Measurements from ENCODE around the gene POU2AF1. TPM values are rescaled to one million over a fixed set of nuclear protein-coding genes. Genes with fewer than 3 reads are reported as not detected.

Gene POU2AF1
- total RNA-seq, 4 donors from 2014 or later, result 0.17 TPM; not detected in 2

DNA sequence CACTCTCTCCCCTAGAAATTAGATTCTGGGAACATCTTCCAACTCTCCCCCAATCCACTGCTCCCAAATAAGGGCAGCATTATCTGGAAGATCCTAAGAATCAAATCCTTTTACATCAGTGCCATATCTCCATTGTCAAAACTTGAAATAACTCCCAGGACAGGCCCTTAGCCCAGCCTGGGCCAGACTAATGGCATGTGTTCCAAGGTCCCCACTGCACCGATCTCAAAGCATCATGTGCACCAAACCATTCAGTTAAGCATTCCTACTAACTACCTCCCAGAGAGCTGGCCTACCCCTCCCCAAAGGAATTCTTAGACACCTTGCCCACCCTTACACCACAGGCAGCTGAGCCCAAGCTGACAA, 44.2 kb upstream of the POU2AF1 start:
- 58% methylated on average over 1 of the region's 1 CpG for WGBS

DNA sequence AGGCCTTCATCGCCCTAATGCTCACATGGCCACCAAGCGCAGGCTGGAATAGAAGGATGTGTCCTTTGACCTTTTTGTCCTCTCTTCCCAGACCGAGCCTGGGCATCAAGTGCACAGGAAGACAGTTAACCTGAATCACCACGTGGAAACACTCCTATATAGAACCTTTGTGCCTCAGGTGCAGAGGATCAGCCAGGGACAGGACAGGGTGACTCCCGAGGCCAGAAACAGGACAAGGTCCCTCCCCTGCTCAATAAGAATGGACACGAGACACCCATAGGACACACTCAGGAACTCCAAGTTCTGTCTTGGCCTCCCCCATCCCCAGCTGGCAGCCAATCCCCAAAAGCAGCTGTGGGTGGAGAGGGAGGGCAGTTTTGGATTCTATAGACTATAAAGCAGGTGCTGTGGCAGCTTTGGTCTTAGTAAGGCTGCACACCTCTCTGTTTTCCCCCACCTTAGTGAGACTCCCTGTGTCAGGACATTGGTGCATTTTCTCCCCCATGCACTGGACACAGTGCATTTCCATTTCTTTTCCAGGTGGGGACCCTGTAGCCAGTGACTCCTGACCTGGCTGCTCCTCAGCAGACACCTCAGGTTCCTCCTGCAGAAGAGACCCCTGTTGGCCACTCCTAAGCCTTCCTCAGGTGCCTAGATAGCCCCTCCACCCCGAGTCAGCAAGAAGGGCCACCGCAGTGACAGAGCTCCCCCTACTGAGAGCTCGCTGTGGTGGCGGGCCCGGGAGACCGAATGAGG, 43.6 kb upstream of the POU2AF1 start:
- TF ChIP-seq POLR2A (IDR thresholded peaks at IDR 0.05; ENCODE audit: low read depth) (no peak), EP300 (IDR thresholded peaks at IDR 0.05) (no peak), POLR2AphosphoS5 (IDR thresholded peaks at IDR 0.05) (no peak)
- TF ChIP-seq, protein P1, sequence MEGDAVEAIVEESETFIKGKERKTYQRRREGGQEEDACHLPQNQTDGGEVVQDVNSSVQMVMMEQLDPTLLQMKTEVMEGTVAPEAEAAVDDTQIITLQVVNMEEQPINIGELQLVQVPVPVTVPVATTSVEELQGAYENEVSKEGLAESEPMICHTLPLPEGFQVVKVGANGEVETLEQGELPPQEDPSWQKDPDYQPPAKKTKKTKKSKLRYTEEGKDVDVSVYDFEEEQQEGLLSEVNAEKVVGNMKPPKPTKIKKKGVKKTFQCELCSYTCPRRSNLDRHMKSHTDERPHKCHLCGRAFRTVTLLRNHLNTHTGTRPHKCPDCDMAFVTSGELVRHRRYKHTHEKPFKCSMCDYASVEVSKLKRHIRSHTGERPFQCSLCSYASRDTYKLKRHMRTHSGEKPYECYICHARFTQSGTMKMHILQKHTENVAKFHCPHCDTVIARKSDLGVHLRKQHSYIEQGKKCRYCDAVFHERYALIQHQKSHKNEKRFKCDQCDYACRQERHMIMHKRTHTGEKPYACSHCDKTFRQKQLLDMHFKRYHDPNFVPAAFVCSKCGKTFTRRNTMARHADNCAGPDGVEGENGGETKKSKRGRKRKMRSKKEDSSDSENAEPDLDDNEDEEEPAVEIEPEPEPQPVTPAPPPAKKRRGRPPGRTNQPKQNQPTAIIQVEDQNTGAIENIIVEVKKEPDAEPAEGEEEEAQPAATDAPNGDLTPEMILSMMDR (IDR thresholded peaks at IDR 0.05), result peak; percentile 62 to 79 (median 70)
- H3K9me3 ChIP-seq, result no peaks in the 10 kb centered on the region
- H3K27me3 ChIP-seq, result no peaks in the 10 kb centered on the region
- intact Hi-C loops (cut with DNase I), result loop anchor here (2.0 to 5.0 kb wide), 2 partner anchors 125 to 140 kb away; partner anchors contain the start of gene POU2AF3
- no peak overlapping the region for H3K4me3 ChIP-seq
- H3K4me1 ChIP-seq, result peaks cover 7 to 27% (median 25%) of the 10 kb centered on the region in 4 donors
- no peak overlapping the region for H3K27ac ChIP-seq (replicated peaks in 1 of 4)
- no peak for DNase-seq (ENCODE audit: extremely low spot score)
- no peaks in the 10 kb centered on the region for H3K36me3 ChIP-seq
- WGBS, result 55% methylated on average over 12 of the region's 12 CpGs

More for the DNA sequence above, 44.2 kb upstream of the POU2AF1 start:
- TF ChIP-seq, protein P1 (IDR thresholded peaks at IDR 0.05), result no peak
- TF ChIP-seq POLR2A (IDR thresholded peaks at IDR 0.05; ENCODE audit: low read depth) (no peak), POLR2AphosphoS5 (IDR thresholded peaks at IDR 0.05) (no peak), EP300 (IDR thresholded peaks at IDR 0.05) (no peak)
- H3K4me1 ChIP-seq, result peaks cover 2 to 22% (median 19%) of the 10 kb centered on the region in 4 donors
- no peak overlapping the region for H3K27ac ChIP-seq (replicated peaks in 1 of 4)
- H3K36me3 ChIP-seq, result no peaks in the 10 kb centered on the region
- H3K4me3 ChIP-seq, result no peak overlapping the region
- no peaks in the 10 kb centered on the region for H3K9me3 ChIP-seq
- no peak for DNase-seq (ENCODE audit: extremely low spot score)
- no peaks in the 10 kb centered on the region for H3K27me3 ChIP-seq
- intact Hi-C loops (cut with DNase I), result loop anchor here (2.0 to 5.0 kb wide), 2 partner anchors 126 to 140 kb away; partner anchors contain the start of gene POU2AF3

DNA sequence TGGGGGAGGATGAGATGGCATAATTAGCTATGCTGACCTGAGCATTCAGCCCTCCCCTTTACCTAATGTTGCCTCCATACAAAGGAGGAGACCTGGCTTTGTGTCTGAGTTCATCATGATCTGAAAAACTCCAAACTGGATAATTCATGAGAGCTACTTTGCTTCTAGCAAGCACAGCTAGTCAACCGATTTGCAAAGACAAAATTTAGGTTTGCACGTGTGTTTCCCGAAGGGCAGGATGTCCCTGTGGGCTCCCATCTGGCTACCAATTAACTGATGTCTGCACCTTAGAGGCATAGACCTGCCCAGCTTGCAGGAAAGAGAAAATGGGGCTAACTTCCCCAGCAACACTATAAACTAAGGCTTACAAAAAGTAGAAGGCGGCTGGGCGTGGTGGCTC, 42.2 kb upstream of the POU2AF1 start:
- TF ChIP-seq POLR2A (IDR thresholded peaks at IDR 0.05; ENCODE audit: low read depth), result no peak
- H3K4me1 ChIP-seq, result peaks cover 18 to 39% (median 36%) of the 10 kb centered on the region in 4 donors

DNA sequence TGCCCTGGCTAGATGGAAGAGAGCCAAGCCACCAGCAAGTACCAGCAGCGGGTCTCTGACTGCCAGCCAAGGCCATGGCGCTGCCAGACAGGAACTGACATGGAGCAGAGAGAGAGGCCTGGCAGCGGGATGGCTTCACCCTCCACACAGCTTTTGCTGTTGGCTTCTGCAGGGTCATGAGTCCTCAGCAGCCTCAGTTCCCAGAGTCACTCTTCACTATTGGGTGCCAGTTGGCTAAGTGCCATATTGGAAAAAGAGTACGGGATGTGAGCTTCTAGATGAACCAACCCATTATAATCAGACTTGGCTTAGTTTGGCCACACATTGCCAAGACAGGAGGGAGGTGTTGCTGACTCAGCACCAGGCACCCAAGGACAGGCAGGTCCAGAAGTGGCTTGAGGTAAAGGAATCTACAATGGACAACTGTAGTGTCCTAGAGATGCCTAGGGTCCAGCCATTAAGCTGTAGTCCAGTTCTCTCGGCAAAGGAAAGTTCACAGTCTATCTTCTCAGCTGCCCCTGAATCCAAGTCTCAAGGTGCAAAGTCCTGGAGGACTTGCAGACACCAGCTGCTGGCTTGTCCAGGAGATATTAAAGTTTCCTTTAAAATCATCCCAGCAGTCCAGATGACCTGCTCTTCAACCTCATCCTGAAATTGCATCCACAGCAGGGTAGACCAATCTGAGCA, 40.7 kb upstream of the POU2AF1 start:
- no peaks in the 10 kb centered on the region for H3K36me3 ChIP-seq
- TF ChIP-seq POLR2AphosphoS5 (IDR thresholded peaks at IDR 0.05) (no peak), EP300 (IDR thresholded peaks at IDR 0.05) (no peak), POLR2A (IDR thresholded peaks at IDR 0.05; ENCODE audit: low read depth) (no peak)
- TF ChIP-seq, protein P1 (IDR thresholded peaks at IDR 0.05), result no peak
- H3K27me3 ChIP-seq, result no peaks in the 10 kb centered on the region
- H3K4me3 ChIP-seq, result no peak overlapping the region
- H3K9me3 ChIP-seq, result no peaks in the 10 kb centered on the region
- no peak for DNase-seq (ENCODE audit: extremely low spot score)
- intact Hi-C loops (cut with DNase I), result loop anchor here (5.0 kb wide), 1 partner anchor 122 kb away; the partner anchor contains the start of gene POU2AF3
- no peak overlapping the region for H3K27ac ChIP-seq (replicated peaks in 1 of 4)
- 58% methylated on average over 3 of the region's 5 CpGs for WGBS
- H3K4me1 ChIP-seq, result peaks cover 18 to 39% (median 36%) of the 10 kb centered on the region in 4 donors

More for the DNA sequence above, 42.2 kb upstream of the POU2AF1 start:
- no peaks in the 10 kb centered on the region for H3K9me3 ChIP-seq
- WGBS, result 100% methylated on average over 3 of the region's 5 CpGs
- no peaks in the 10 kb centered on the region for H3K27me3 ChIP-seq
- no peak overlapping the region for H3K4me3 ChIP-seq
- DNase-seq (ENCODE audit: extremely low spot score), result no peak
- H3K36me3 ChIP-seq, result no peaks in the 10 kb centered on the region
- no peak overlapping the region for H3K27ac ChIP-seq (replicated peaks in 1 of 4)
- intact Hi-C loops (cut with DNase I), result loop anchor here (5.0 kb wide), 1 partner anchor 124 kb away; the partner anchor contains the start of gene POU2AF3

DNA sequence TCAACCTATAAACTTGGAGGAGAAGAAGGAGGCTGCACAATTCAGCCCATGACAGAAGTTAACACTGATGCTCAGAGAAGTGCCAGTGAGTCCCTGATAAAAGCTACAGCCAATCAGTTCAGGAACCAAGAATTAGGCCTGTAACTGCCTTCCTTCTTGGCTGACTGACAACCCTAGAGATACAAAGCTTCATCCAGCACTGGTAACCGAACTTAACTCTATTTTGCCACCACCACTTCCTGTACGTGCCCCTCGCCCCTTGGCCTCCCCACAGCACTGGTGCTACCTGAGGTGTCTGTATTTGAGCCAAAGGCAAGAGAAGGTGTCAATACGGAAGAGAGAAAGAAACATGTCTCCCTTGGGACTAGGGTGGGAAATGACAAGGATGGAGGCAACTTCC, 40.1 kb upstream of the POU2AF1 start:
- WGBS, result 96% methylated on average over 4 of the region's 4 CpGs
- TF ChIP-seq EP300 (IDR thresholded peaks at IDR 0.05) (no peak), POLR2A (IDR thresholded peaks at IDR 0.05; ENCODE audit: low read depth) (no peak), POLR2AphosphoS5 (IDR thresholded peaks at IDR 0.05) (no peak)
- TF ChIP-seq, protein P1 (IDR thresholded peaks at IDR 0.05), result no peak
- Histone ChIP-seq H3K4me1 (peaks cover 18 to 39% (median 36%) of the 10 kb centered on the region in 4 donors), H3K9me3 (no peaks in the 10 kb centered on the region), H3K27ac (replicated peaks in 1 of 4) (no peak overlapping the region), H3K36me3 (no peaks in the 10 kb centered on the region), H3K4me3 (no peak overlapping the region), H3K27me3 (no peaks in the 10 kb centered on the region)
- intact Hi-C loops (cut with DNase I), result no loop called here
- no peak for DNase-seq (ENCODE audit: extremely low spot score)
